Neural cell (in vitro differentiated cells): ENCODE measurements around the gene STX16. TPM values are rescaled to one million over a fixed set of nuclear protein-coding genes. Genes with fewer than 3 reads are reported as not detected.

ENCODE experiments used
- H2AFZ ChIP-seq: fragments of 200-600, 300-800 bp; sonication (generic), shearing (Covaris generic); 2 replicates; pipeline ENCODE4 v1.6.0; 2014; ENCODE audit warnings: low read depth, mild to moderate bottlenecking, antibody characterized with exemption, low read length, moderate library complexity
- H3F3A ChIP-seq: fragments of 200-600 bp; shearing (Covaris generic); 2 replicates; pipeline ENCODE4 v1.6.1; 2016; ENCODE audit warnings: mild to moderate bottlenecking, moderate library complexity, mixed read lengths, antibody characterized with exemption, low read length; ENCODE audit not compliant: insufficient read depth, poor library complexity, severe bottlenecking
- H3K27ac ChIP-seq: fragments of 200-600, 300-800 bp; sonication (generic), shearing (Covaris generic); 2 replicates; pipeline ENCODE4 v1.5.1; 2014; ENCODE audit warnings: mild to moderate bottlenecking, low read length, moderate library complexity
- H3K27me3 ChIP-seq: fragments of 300-800, 200-600 bp; sonication (generic), shearing (Covaris generic); 2 replicates; pipeline ENCODE4 v1.6.0; 2014; ENCODE audit warnings: mild to moderate bottlenecking, low read depth, low read length, moderate library complexity; ENCODE audit not compliant: insufficient read depth
- H3K36me3 ChIP-seq: fragments of 300-800, 200-600 bp; sonication (generic), shearing (Covaris generic); 2 replicates; pipeline ENCODE4 v1.5.1; 2014; ENCODE audit warnings: mild to moderate bottlenecking, antibody characterized with exemption, low read length, moderate library complexity; ENCODE audit not compliant: insufficient read depth
- H3K4me2 ChIP-seq: fragments of 300-800, 200-600 bp; sonication (generic), shearing (Covaris generic); 2 replicates; pipeline ENCODE4 v1.6.0; 2014; ENCODE audit warnings: mild to moderate bottlenecking, low read length
- H3K4me3 ChIP-seq: fragments of 300-800, 200-600 bp; sonication (generic), shearing (Covaris generic); 2 replicates; pipeline ENCODE4 v1.5.1; 2014; ENCODE audit warnings: mild to moderate bottlenecking, low read length, moderate library complexity
- H3K79me2 ChIP-seq: fragments of 200-600 bp; shearing (Covaris generic); replicated peaks from 2 replicates; pipeline ENCODE4 v1.6.0; 2014; ENCODE audit warnings: mild to moderate bottlenecking, low read length, moderate library complexity; ENCODE audit not compliant: insufficient read depth
- H3K9ac ChIP-seq: fragments of 300-800, 200-600 bp; sonication (generic), shearing (Covaris generic); 2 replicates; pipeline ENCODE4 v1.6.1; 2016; ENCODE audit warnings: mild to moderate bottlenecking, low read length, mixed read lengths
- H3K9me2 ChIP-seq: fragments of 200-600 bp; shearing (Covaris generic); 2 replicates; pipeline ENCODE4 v1.6.1; 2016; ENCODE audit warnings: mild to moderate bottlenecking, low read length, mixed read lengths; ENCODE audit not compliant: insufficient read depth
- H3K9me3 ChIP-seq: fragments of 200-600, 300-800 bp; sonication (generic), shearing (Covaris generic); 2 replicates; pipeline ENCODE4 v1.6.1; 2016; ENCODE audit warnings: mild to moderate bottlenecking, mixed run types, low read length, moderate library complexity, mixed read lengths
- H4K20me1 ChIP-seq: fragments of 200-600 bp; shearing (Covaris generic); 2 replicates; pipeline ENCODE4 v1.6.1; 2016; ENCODE audit warnings: mild to moderate bottlenecking, mixed run types; ENCODE audit not compliant: insufficient read depth
- CTCF ChIP-seq: fragments of 450-650 bp; IDR thresholded peaks from 2 replicates; pipeline ENCODE4 v1.5.1; 2014; ENCODE audit warnings: antibody characterized with exemption, mild to moderate bottlenecking, moderate library complexity; ENCODE audit not compliant: poor library complexity, severe bottlenecking
- EP300 ChIP-seq: fragments of 450-650 bp; conservative IDR thresholded peaks from 2 replicates; pipeline ENCODE4 v1.6.1; 2014; ENCODE audit warnings: antibody characterized with exemption, mild to moderate bottlenecking, moderate library complexity; ENCODE audit not compliant: poor library complexity, severe bottlenecking
- EZH2 ChIP-seq: fragments of 200-600, 300-800 bp; shearing (Covaris generic), sonication (generic); IDR thresholded peaks from 2 replicates; pipeline ENCODE4 v1.6.1; 2014; ENCODE audit warnings: antibody characterized with exemption, low read length, borderline replicate concordance, mild to moderate bottlenecking; ENCODE audit not compliant: insufficient read depth, poor library complexity, severe bottlenecking
- MXI1 ChIP-seq: fragments of 450-650 bp; conservative IDR thresholded peaks from 2 replicates; pipeline ENCODE4 v1.6.1; 2014; ENCODE audit warnings: antibody characterized with exemption, mild to moderate bottlenecking; ENCODE audit not compliant: poor library complexity, severe bottlenecking
- POLR2AphosphoS5 ChIP-seq: IDR thresholded peaks from 2 replicates; pipeline ENCODE4 v1.6.1; 2012
- RAD21 ChIP-seq: fragments of 450-650 bp; conservative IDR thresholded peaks from 2 replicates; pipeline ENCODE4 v1.6.1; 2014; ENCODE audit warnings: antibody characterized with exemption, mild to moderate bottlenecking, moderate library complexity
- REST ChIP-seq: IDR thresholded peaks from 2 replicates; pipeline ENCODE4 v1.6.1; 2012; ENCODE audit warnings: borderline replicate concordance
- SMC3 ChIP-seq: fragments of 450-650 bp; conservative IDR thresholded peaks from 2 replicates; pipeline ENCODE4 v1.6.1; 2014; ENCODE audit warnings: antibody characterized with exemption, mild to moderate bottlenecking, moderate library complexity; ENCODE audit not compliant: poor library complexity
- TAF1 ChIP-seq: IDR thresholded peaks from 2 replicates; pipeline ENCODE4 v1.6.1; 2012; ENCODE audit warnings: low read depth
- polyA plus RNA-seq: library from polyadenylated mRNA; depleted of rRNA; stranded (reverse); fragments of >200 nt; gene quantifications from 2 replicates; pipeline ENCODE4 v1.2.3, GENCODE V29; 2014

The STX16 gene
- polyA plus RNA-seq, 1 donor from 2014 or later, result 120 TPM

GRCh38 chr20:58703765-58704371 is 52.8 kb downstream of the STX16 start:
- Histone ChIP-seq H3K27ac (no peak overlapping the region), H2AFZ (no peak overlapping the region)
- no peak for TF ChIP-seq SMC3
- no peak for TF ChIP-seq EP300
- no peak for TF ChIP-seq TAF1
- TF ChIP-seq CTCF, result no peak
- no peak for TF ChIP-seq POLR2AphosphoS5
- no peak for TF ChIP-seq EZH2
- TF ChIP-seq RAD21, result no peak
- no peak for TF ChIP-seq MXI1

GRCh38 chr20:58705208-58705926 is 54.3 kb downstream of the STX16 start:
- TF ChIP-seq EP300 (no peak), SMC3 (no peak), POLR2AphosphoS5 (no peak), TAF1 (no peak), CTCF (no peak), REST (no peak), RAD21 (no peak), MXI1 (no peak), EZH2 (no peak)
- no peaks in the 10 kb centered on the region for H3K9me3 ChIP-seq
- H3K27ac ChIP-seq, result no peak overlapping the region
- no peak overlapping the region for H3K4me2 ChIP-seq
- H3F3A ChIP-seq, result no peaks in the 10 kb centered on the region
- no peaks in the 10 kb centered on the region for H4K20me1 ChIP-seq
- no peaks in the 10 kb centered on the region for H3K79me2 ChIP-seq
- H2AFZ ChIP-seq, result no peak overlapping the region
- H3K4me3 ChIP-seq, result no peak overlapping the region
- no peak overlapping the region for H3K9ac ChIP-seq
- H3K27me3 ChIP-seq, result no peaks in the 10 kb centered on the region
- peaks cover 8% of the 10 kb centered on the region for H3K36me3 ChIP-seq
- H3K9me2 ChIP-seq, result no peaks in the 10 kb centered on the region

More at GRCh38 chr20:58703765-58704371, 52.8 kb downstream of the STX16 start:
- H3K79me2 ChIP-seq, result no peaks in the 10 kb centered on the region
- no peaks in the 10 kb centered on the region for H3K9me3 ChIP-seq
- H3K4me2 ChIP-seq, result no peak overlapping the region
- H3F3A ChIP-seq, result no peaks in the 10 kb centered on the region
- H3K9me2 ChIP-seq, result no peaks in the 10 kb centered on the region
- H3K36me3 ChIP-seq, result peaks cover 8% of the 10 kb centered on the region
- H4K20me1 ChIP-seq, result no peaks in the 10 kb centered on the region
- H3K27me3 ChIP-seq, result no peaks in the 10 kb centered on the region
- H3K9ac ChIP-seq, result no peak overlapping the region
- no peak overlapping the region for H3K4me3 ChIP-seq
